Measurements from ENCODE around the gene ZC3H8.

Gene ZC3H8

GRCh38 chr2:112194482-112194881, 60.4 kb downstream of the ZC3H8 start:
- no peak for DNase-seq

GRCh38 chr2:112194028-112194427, 60.8 kb downstream of the ZC3H8 start:
- DNase-seq, result no peak

- no peak for DNase-seq
Observed at GRCh38 chr2:112189001-112189556, 65.8 kb downstream of the ZC3H8 start.

- DNase-seq, result peak; percentile 74
Observed at GRCh38 chr2:112187805-112188596, 66.8 kb downstream of the ZC3H8 start.

- DNase-seq, result no peak
Observed at GRCh38 chr2:112187046-112187715, 67.7 kb downstream of the ZC3H8 start.

GRCh38 chr2:112185131-112185530, 69.7 kb downstream of the ZC3H8 start:
- no peak for DNase-seq

- DNase-seq, result no peak
Observed at GRCh38 chr2:112184121-112184520, 70.7 kb downstream of the ZC3H8 start.

GRCh38 chr2:112183327-112184025, 71.4 kb downstream of the ZC3H8 start:
- DNase-seq, result no peak

- peak; percentile 65 for DNase-seq
Observed at GRCh38 chr2:112182581-112183034, 72.2 kb downstream of the ZC3H8 start.

- DNase-seq, result peak; percentile 74
Observed at GRCh38 chr2:112181571-112182290, 73.1 kb downstream of the ZC3H8 start.

GRCh38 chr2:112175958-112176573, 78.8 kb downstream of the ZC3H8 start:
- no peak for DNase-seq

- DNase-seq, result no peak
Observed at GRCh38 chr2:112175333-112175732, 79.5 kb downstream of the ZC3H8 start.

- no peak for DNase-seq
Observed at GRCh38 chr2:112174383-112174782, 80.5 kb downstream of the ZC3H8 start.

GRCh38 chr2:112173646-112174319, 81.1 kb downstream of the ZC3H8 start:
- no peak for DNase-seq

- DNase-seq, result no peak
Observed at GRCh38 chr2:112170495-112170894, 84.3 kb downstream of the ZC3H8 start.

- no peak for DNase-seq
Observed at GRCh38 chr2:112168422-112169124, 86.3 kb downstream of the ZC3H8 start.

- no peak for DNase-seq
Observed at GRCh38 chr2:112166806-112167499, 87.9 kb downstream of the ZC3H8 start.

GRCh38 chr2:112165296-112165695, 89.5 kb downstream of the ZC3H8 start:
- DNase-seq, result no peak

GRCh38 chr2:112164876-112165275, 90.0 kb downstream of the ZC3H8 start:
- DNase-seq, result no peak

- no peak for DNase-seq
Observed at GRCh38 chr2:112163541-112163981, 91.3 kb downstream of the ZC3H8 start.
